HepG2 (cell line): ENCODE results near the gene SEMA3F.

Source experiments
- RARG ChIP-seq: sonication (generic); formaldehyde crosslinking; IDR thresholded peaks from 2 replicates; pipeline ENCODE4 v1.4.0; 2020; ENCODE audit warnings: low read depth, mild to moderate bottlenecking, missing genetic modification reagents
- RBAK ChIP-seq: sonication (generic); formaldehyde crosslinking; IDR thresholded peaks from 2 replicates; pipeline ENCODE4 v1.5.1; 2020; ENCODE audit warnings: mild to moderate bottlenecking, missing genetic modification reagents
- SIX1 ChIP-seq: sonication (generic); formaldehyde crosslinking; IDR thresholded peaks from 2 replicates; pipeline ENCODE4 v1.4.0; 2020; ENCODE audit warnings: missing genetic modification reagents, borderline replicate concordance
- SMAD1 ChIP-seq: sonication (generic); formaldehyde crosslinking; IDR thresholded peaks from 2 replicates; pipeline ENCODE4 v1.4.0; 2020; ENCODE audit warnings: missing genetic modification reagents, low read depth, mild to moderate bottlenecking, borderline replicate concordance
- ZEB1 ChIP-seq: IDR thresholded peaks from 2 replicates; pipeline ENCODE4 v1.6.1; 2012; ENCODE audit warnings: mild to moderate bottlenecking, low read depth, inconsistent platforms; ENCODE audit not compliant: insufficient replicate concordance
- ZNF232 ChIP-seq: sonication (generic); formaldehyde crosslinking; IDR thresholded peaks from 2 replicates; pipeline ENCODE4 v1.4.0; 2020; ENCODE audit warnings: missing genetic modification reagents, borderline replicate concordance

- TF ChIP-seq RBAK (CRISPR knock-in tag) (no peak), RARG (CRISPR knock-in tag) (no peak), SMAD1 (CRISPR knock-in tag) (no peak), ZNF232 (CRISPR knock-in tag) (no peak), SIX1 (CRISPR knock-in tag) (no peak), ZEB1 (no peak)
Observed at GRCh38 chr3:50232303-50232702, 77.2 kb downstream of the SEMA3F start.
